Osteocyte (in vitro differentiated cells): ENCODE data around the gene GRID1. TPM values are rescaled to one million over a fixed set of nuclear protein-coding genes. Genes with fewer than 3 reads are reported as not detected.
A peak's percentile ranks its signal among the peaks of the same experiment; 100 is the strongest.

Experiments used
- DNase-seq: peaks from one replicate; pipeline ENCODE4 v3.0.0; 2021; ENCODE audit warnings: mixed read lengths; ENCODE audit not compliant: unreplicated experiment; ENCODE audit errors: extremely low spot score
- H3K27ac Mint-ChIP-seq: one replicate; pipeline ENCODE4 v1.8.0; 2021; ENCODE audit warnings: mild to moderate bottlenecking, mixed read lengths; ENCODE audit not compliant: unreplicated experiment
- H3K27me3 Mint-ChIP-seq: one replicate; pipeline ENCODE4 v1.8.0; 2021; ENCODE audit warnings: mixed read lengths; ENCODE audit not compliant: unreplicated experiment
- H3K36me3 Mint-ChIP-seq: one replicate; pipeline ENCODE4 v1.8.0; 2021; ENCODE audit warnings: mixed read lengths; ENCODE audit not compliant: unreplicated experiment
- H3K4me1 Mint-ChIP-seq: one replicate; pipeline ENCODE4 v1.8.0; 2021; ENCODE audit warnings: mixed read lengths; ENCODE audit not compliant: unreplicated experiment
- H3K4me3 Mint-ChIP-seq: one replicate; pipeline ENCODE4 v1.8.0; 2021; ENCODE audit warnings: mild to moderate bottlenecking, moderate library complexity, mixed read lengths; ENCODE audit not compliant: unreplicated experiment
- H3K9me3 Mint-ChIP-seq: one replicate; pipeline ENCODE4 v1.8.0; 2021; ENCODE audit warnings: mixed read lengths; ENCODE audit not compliant: unreplicated experiment
- total RNA-seq: library from RNA; stranded (reverse); gene quantifications from 2 replicates; pipeline ENCODE4 v1.2.1, GENCODE V29; 2021
- TF ChIP-seq, protein P1 (sequence below): fragments of 200-600 bp; sonication (generic); IDR thresholded peaks from 2 replicates; pipeline ENCODE4 v1.5.0; 2021; ENCODE audit warnings: antibody characterized with exemption, mild to moderate bottlenecking, moderate library complexity

Gene GRID1
- total RNA-seq, 1 donor from 2014 or later: 0.11 TPM

DNA sequence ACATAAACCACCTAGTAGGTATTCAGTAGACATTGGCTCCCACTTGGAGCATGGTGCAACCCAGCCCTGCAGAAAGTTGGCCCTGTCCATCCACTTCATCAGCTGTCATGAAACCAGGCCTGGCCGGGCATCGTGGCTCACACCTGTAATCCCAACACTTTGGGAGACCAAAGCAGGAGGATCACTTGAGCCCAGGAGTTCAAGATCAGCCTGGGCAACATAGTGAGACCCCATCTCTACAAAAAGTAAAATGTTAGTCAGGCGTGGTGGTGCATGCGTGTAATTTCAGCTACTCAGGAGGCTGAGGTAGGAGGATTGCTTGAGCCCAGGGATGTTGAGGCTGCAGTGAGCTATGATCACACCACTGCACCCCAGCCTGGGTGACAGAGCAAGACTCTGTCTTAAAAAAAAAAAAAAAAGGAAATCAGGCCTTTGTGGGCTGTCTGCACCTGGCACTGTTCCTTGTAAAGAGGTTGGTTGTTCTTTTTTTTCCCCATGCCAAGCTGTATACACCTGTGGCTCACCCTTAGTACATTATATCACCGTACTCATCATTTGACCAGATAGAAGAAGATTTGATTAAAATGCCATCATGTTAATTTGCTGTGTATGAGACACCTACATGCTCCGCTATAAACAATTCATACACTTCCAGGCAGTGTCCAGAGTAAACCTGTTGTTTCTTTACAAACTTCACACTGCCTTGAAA is 45.4 kb upstream of the GRID1 start:
- Mint-ChIP-seq H3K4me1 (peaks cover 10% of the 10 kb centered on the region), H3K4me3 (no peak overlapping the region), H3K27ac (peak overlapping the region; percentile 61)

DNA sequence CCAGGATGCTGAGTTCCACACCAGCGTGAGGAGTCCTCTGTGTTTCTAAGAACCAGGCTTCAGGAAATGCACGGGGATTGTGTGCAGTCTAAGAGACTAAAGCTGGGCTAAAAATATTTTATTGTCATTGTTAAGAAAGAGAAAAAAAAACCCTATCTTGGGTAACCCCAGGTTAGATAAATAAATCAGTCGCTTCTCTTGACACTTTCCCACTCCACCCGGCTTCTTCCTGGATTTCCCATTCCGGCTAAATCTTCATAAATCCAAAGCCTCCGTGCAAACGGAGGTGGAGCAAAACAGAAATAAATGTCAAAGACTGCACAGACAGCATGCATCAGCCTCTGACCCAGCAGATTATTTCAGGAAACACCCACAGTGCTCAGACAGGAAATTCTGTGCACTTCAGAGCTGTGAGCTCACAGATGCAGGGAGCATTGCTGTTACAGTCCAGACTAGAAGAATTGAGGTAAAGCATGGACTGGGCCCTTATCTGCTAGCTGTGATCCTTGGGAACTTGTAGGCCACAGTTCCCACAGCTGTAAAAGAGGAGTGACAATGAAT is 44.8 kb upstream of the GRID1 start:
- no peaks in the 10 kb centered on the region for H3K36me3 Mint-ChIP-seq
- peak overlapping the region; percentile 61 for H3K27ac Mint-ChIP-seq
- TF ChIP-seq, protein P1, sequence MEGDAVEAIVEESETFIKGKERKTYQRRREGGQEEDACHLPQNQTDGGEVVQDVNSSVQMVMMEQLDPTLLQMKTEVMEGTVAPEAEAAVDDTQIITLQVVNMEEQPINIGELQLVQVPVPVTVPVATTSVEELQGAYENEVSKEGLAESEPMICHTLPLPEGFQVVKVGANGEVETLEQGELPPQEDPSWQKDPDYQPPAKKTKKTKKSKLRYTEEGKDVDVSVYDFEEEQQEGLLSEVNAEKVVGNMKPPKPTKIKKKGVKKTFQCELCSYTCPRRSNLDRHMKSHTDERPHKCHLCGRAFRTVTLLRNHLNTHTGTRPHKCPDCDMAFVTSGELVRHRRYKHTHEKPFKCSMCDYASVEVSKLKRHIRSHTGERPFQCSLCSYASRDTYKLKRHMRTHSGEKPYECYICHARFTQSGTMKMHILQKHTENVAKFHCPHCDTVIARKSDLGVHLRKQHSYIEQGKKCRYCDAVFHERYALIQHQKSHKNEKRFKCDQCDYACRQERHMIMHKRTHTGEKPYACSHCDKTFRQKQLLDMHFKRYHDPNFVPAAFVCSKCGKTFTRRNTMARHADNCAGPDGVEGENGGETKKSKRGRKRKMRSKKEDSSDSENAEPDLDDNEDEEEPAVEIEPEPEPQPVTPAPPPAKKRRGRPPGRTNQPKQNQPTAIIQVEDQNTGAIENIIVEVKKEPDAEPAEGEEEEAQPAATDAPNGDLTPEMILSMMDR: no peak
- H3K4me1 Mint-ChIP-seq: peaks cover 10% of the 10 kb centered on the region
- H3K4me3 Mint-ChIP-seq: peak overlapping the region; percentile 20
- peak; percentile 36 for DNase-seq
- H3K9me3 Mint-ChIP-seq: peaks cover 7% of the 10 kb centered on the region
- H3K27me3 Mint-ChIP-seq: no peaks in the 10 kb centered on the region

More for the DNA sequence above, 45.4 kb upstream of the GRID1 start:
- Mint-ChIP-seq H3K27me3 (no peaks in the 10 kb centered on the region), H3K9me3 (peaks cover 7% of the 10 kb centered on the region), H3K36me3 (no peaks in the 10 kb centered on the region)
- peak; percentile 48 for DNase-seq
- TF ChIP-seq, protein P1: no peak

DNA sequence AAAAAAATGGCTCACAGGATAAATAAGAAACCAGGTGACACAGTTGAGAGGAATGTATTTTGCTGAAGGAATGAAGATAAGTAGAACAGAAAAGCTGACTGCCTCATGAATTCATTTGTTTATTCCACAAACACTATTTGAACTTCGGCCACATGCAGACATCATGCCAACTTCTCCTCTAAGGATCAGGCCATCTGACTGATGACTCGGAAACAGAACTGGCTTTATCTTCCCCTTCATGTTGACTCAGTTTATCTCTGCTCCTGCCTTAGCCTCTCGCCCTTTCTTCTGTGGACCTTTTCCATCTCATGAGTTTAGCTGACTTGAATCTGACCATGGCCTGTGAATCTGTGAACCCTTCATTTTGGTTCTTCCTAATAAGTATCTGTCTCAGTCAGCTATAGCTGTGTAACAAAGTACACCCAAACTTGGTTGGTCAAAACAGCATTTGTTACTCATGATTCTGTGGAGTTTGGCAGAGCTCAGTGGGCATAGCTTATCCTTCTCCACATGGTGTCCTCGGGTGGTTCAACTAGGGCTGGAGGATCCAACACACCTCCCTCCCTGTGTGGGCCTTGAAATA is 44.0 kb upstream of the GRID1 start:
- no peaks in the 10 kb centered on the region for H3K36me3 Mint-ChIP-seq
- peaks cover 7% of the 10 kb centered on the region for H3K9me3 Mint-ChIP-seq
- DNase-seq: no peak
- no peaks in the 10 kb centered on the region for H3K27me3 Mint-ChIP-seq
- peaks cover 10% of the 10 kb centered on the region for H3K4me1 Mint-ChIP-seq
- TF ChIP-seq, protein P1: no peak
- no peak overlapping the region for H3K27ac Mint-ChIP-seq
- no peak overlapping the region for H3K4me3 Mint-ChIP-seq

DNA sequence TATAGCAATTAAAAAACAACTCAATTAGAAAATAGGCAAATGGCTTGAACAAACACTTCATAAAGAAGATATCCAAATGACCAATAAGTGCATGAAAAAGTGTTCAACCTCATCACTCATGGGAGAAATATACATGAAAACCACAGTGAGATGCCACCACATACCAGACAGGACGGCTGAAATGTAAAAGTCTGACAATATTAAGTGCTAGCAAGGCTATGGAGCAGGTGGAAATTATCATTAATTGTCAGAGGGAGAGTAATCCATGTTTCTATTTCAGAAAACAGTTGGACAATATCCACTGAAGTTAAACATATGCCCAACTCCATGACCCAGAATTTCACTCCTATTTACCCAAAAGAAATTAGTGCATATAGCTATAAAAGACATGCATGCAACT is 42.6 kb upstream of the GRID1 start:
- TF ChIP-seq, protein P1: no peak
- DNase-seq: no peak
- Mint-ChIP-seq H3K36me3 (no peaks in the 10 kb centered on the region), H3K27me3 (peaks cover under 1% of the 10 kb centered on the region), H3K4me1 (peaks cover 10% of the 10 kb centered on the region), H3K27ac (no peak overlapping the region), H3K4me3 (no peak overlapping the region), H3K9me3 (peaks cover 7% of the 10 kb centered on the region)

DNA sequence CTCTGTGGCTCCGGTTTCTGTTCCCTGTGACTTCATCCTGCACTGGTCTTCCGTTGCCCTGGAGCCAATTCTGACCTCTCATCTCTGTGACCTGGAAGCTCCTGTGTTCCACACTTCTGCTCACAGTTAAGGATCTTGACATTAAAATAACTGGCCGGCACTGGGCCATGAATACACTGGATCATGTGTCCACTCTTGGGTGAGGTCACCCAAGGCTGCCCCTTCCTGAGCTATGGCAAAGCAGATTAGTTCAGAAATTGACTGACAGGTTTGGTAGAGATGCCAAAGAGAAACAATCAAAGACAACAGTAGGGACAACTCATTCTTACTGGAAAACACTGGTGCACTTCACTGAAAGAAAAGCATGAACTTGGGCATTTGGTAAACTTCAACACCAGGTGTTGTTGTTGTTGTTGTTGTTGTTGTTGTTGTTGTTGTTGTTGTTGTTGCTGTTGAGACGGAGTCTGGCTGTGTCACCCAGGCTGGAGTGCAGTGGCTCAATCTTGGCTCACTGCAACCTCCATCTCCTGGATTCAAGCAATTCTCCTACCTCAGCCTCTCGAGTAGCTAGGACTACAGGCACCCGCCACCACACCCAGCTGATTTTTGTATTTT is 36.7 kb upstream of the GRID1 start:
- Mint-ChIP-seq H3K36me3 (no peaks in the 10 kb centered on the region), H3K9me3 (no peaks in the 10 kb centered on the region), H3K4me1 (peaks cover 27% of the 10 kb centered on the region), H3K27ac (no peak overlapping the region), H3K4me3 (no peak overlapping the region), H3K27me3 (peaks cover 9% of the 10 kb centered on the region)
- TF ChIP-seq, protein P1: no peak
- DNase-seq: no peak
